ENCODE data around the gene RSPRY1. TPM values are rescaled to one million over a fixed set of nuclear protein-coding genes. Genes with fewer than 3 reads are reported as not detected.
"Not testable (repeated sequence)": the region's sequence is repeated elsewhere in the genome, so short reads cannot be mapped to it uniquely, and the experiment has no call there.

The RSPRY1 gene
- total RNA-seq, 2 experiments from 2014 or later = 29.5 to 34.3 TPM

- DNase-seq (peak; percentile 19), ATAC-seq (ENCODE audit: low read depth) (no peak)
- Mint-ChIP-seq H3K4me3 (no peak overlapping the region), H3K27me3 (no peaks in the 10 kb centered on the region), H3K36me3 (no peaks in the 10 kb centered on the region), H3K4me1 (peaks cover 20% of the 10 kb centered on the region), H3K27ac (no peak overlapping the region), H3K9me3 (no peaks in the 10 kb centered on the region)
- POLR2A ChIA-PET = no interaction called here
Measured at GRCh38 chr16:57261806-57262205, 75.7 kb downstream of the RSPRY1 start.

- no peaks in the 10 kb centered on the region for H3K36me3 Mint-ChIP-seq
- DNase-seq (peak; percentile 21), ATAC-seq (ENCODE audit: low read depth) (no peak)
- H3K9me3 Mint-ChIP-seq = no peaks in the 10 kb centered on the region
- H3K4me3 Mint-ChIP-seq = no peak overlapping the region
- no peaks in the 10 kb centered on the region for H3K27me3 Mint-ChIP-seq
- peaks cover 26% of the 10 kb centered on the region for H3K4me1 Mint-ChIP-seq
- POLR2A ChIA-PET = interaction anchor here (2.2 kb wide), 1 partner anchor 18 kb away, joined by 6 read pairs; the partner anchor contains the start of gene ARL2BP
- no peak overlapping the region for H3K27ac Mint-ChIP-seq
Measured at GRCh38 chr16:57262841-57263540, 76.9 kb downstream of the RSPRY1 start.

- POLR2A ChIA-PET = interaction anchor here (2.2 kb wide), 1 partner anchor 19 kb away, joined by 6 read pairs; the partner anchor contains the start of gene ARL2BP
- H3K27ac Mint-ChIP-seq = no peak overlapping the region
- H3K9me3 Mint-ChIP-seq = no peaks in the 10 kb centered on the region
- H3K4me3 Mint-ChIP-seq = no peak overlapping the region
- H3K27me3 Mint-ChIP-seq = no peaks in the 10 kb centered on the region
- ATAC-seq (ENCODE audit: low read depth) (no peak), DNase-seq (peak; percentile 22)
- H3K4me1 Mint-ChIP-seq = peaks cover 29% of the 10 kb centered on the region
- H3K36me3 Mint-ChIP-seq = no peaks in the 10 kb centered on the region
Measured at GRCh38 chr16:57263541-57264351, 77.6 kb downstream of the RSPRY1 start.

- ATAC-seq (ENCODE audit: low read depth) = no peak
- Mint-ChIP-seq H3K27me3 (no peaks in the 10 kb centered on the region), H3K4me1 (peaks cover 31% of the 10 kb centered on the region)
Measured at GRCh38 chr16:57264381-57264780, 78.3 kb downstream of the RSPRY1 start.

GRCh38 chr16:57264950-57265371 is 78.8 kb downstream of the RSPRY1 start:
- Mint-ChIP-seq H3K4me1 (peaks cover 29% of the 10 kb centered on the region), H3K4me3 (no peak overlapping the region), H3K9me3 (no peaks in the 10 kb centered on the region), H3K27me3 (no peaks in the 10 kb centered on the region), H3K27ac (no peak overlapping the region), H3K36me3 (no peaks in the 10 kb centered on the region)
- DNase-seq = no peak
- no peak for ATAC-seq (ENCODE audit: low read depth)
- POLR2A ChIA-PET = interaction anchor here (2.6 kb wide), 1 partner anchor 20 kb away, joined by 7 read pairs; the partner anchor contains the start of gene ARL2BP

More at GRCh38 chr16:57264381-57264780, 78.3 kb downstream of the RSPRY1 start:
- H3K9me3 Mint-ChIP-seq = no peaks in the 10 kb centered on the region
- H3K27ac Mint-ChIP-seq = no peak overlapping the region
- POLR2A ChIA-PET = interaction anchor here (2.2 kb wide), 1 partner anchor 19 kb away, joined by 6 read pairs; the partner anchor contains the start of gene ARL2BP
- H3K36me3 Mint-ChIP-seq = no peaks in the 10 kb centered on the region
- DNase-seq = peak; percentile 12
- H3K4me3 Mint-ChIP-seq = no peak overlapping the region

- DNase-seq = no peak
- H3K27me3 Mint-ChIP-seq = no peaks in the 10 kb centered on the region
- H3K4me1 Mint-ChIP-seq = peaks cover 23% of the 10 kb centered on the region
- peak overlapping the region; percentile 45 for H3K4me3 Mint-ChIP-seq
- ATAC-seq (ENCODE audit: low read depth) = no peak
- no peaks in the 10 kb centered on the region for H3K9me3 Mint-ChIP-seq
- POLR2A ChIA-PET = interaction anchor here (0.7 to 2.6 kb wide), 3 partner anchors 15 to 331 kb away, joined by 5 to 7 read pairs (median 7); partner anchors contain the start of gene ARL2BP
- H3K27ac Mint-ChIP-seq = peak overlapping the region; percentile 31
- no peaks in the 10 kb centered on the region for H3K36me3 Mint-ChIP-seq
Measured at GRCh38 chr16:57265850-57266530, 79.9 kb downstream of the RSPRY1 start.

- peak overlapping the region; percentile 31 for H3K27ac Mint-ChIP-seq
- H3K27me3 Mint-ChIP-seq = no peaks in the 10 kb centered on the region
- peak overlapping the region; percentile 45 for H3K4me3 Mint-ChIP-seq
- ATAC-seq (ENCODE audit: low read depth) (peak; percentile 90), DNase-seq (no peak)
- no peaks in the 10 kb centered on the region for H3K36me3 Mint-ChIP-seq
- H3K9me3 Mint-ChIP-seq = no peaks in the 10 kb centered on the region
- POLR2A ChIA-PET = interaction anchor here (0.7 to 2.6 kb wide), 4 partner anchors 11 to 332 kb away, joined by 5 to 7 read pairs (median 6); partner anchors contain the start of gene ARL2BP
- H3K4me1 Mint-ChIP-seq = peaks cover 22% of the 10 kb centered on the region
Measured at GRCh38 chr16:57266531-57267260, 80.6 kb downstream of the RSPRY1 start.

- H3K27ac Mint-ChIP-seq; ATAC-seq (ENCODE audit: low read depth); H3K36me3 Mint-ChIP-seq; H3K27me3 Mint-ChIP-seq; H3K9me3 Mint-ChIP-seq; DNase-seq: not testable (repeated sequence)
- POLR2A ChIA-PET = interaction anchor here (0.7 to 2.6 kb wide), 2 partner anchors 10 to 22 kb away, joined by 5 to 7 read pairs; partner anchors contain the start of gene ARL2BP
- Mint-ChIP-seq H3K4me1 (peaks cover 21% of the 10 kb centered on the region), H3K4me3 (peak overlapping the region; percentile 17)
Measured at GRCh38 chr16:57267343-57267742, 81.2 kb downstream of the RSPRY1 start.

GRCh38 chr16:57268804-57269800 is 83.0 kb downstream of the RSPRY1 start:
- Mint-ChIP-seq H3K27ac (no peak overlapping the region), H3K4me3 (no peak overlapping the region), H3K4me1 (peaks cover 21% of the 10 kb centered on the region), H3K9me3 (no peaks in the 10 kb centered on the region), H3K27me3 (no peaks in the 10 kb centered on the region), H3K36me3 (no peaks in the 10 kb centered on the region)
- DNase-seq (no peak), ATAC-seq (ENCODE audit: low read depth) (no peak)
- POLR2A ChIA-PET = interaction anchor here (1.1 kb wide), 1 partner anchor 24 kb away, joined by 3 read pairs; the partner anchor contains the start of gene ARL2BP

- no peak for DNase-seq
- peaks cover 21% of the 10 kb centered on the region for H3K4me1 Mint-ChIP-seq
Measured at GRCh38 chr16:57270221-57271062, 84.3 kb downstream of the RSPRY1 start.

GRCh38 chr16:57271063-57271345 is 84.9 kb downstream of the RSPRY1 start:
- no peak for DNase-seq
- H3K4me3 Mint-ChIP-seq = no peak overlapping the region
- POLR2A ChIA-PET = no interaction called here
- no peak overlapping the region for H3K27ac Mint-ChIP-seq
- H3K9me3 Mint-ChIP-seq = no peaks in the 10 kb centered on the region
- no peaks in the 10 kb centered on the region for H3K36me3 Mint-ChIP-seq
- peaks cover 22% of the 10 kb centered on the region for H3K4me1 Mint-ChIP-seq
- no peak for ATAC-seq (ENCODE audit: low read depth)
- H3K27me3 Mint-ChIP-seq = no peaks in the 10 kb centered on the region

More at GRCh38 chr16:57270221-57271062, 84.3 kb downstream of the RSPRY1 start:
- POLR2A ChIA-PET = no interaction called here
- H3K9me3 Mint-ChIP-seq = no peaks in the 10 kb centered on the region
- no peaks in the 10 kb centered on the region for H3K27me3 Mint-ChIP-seq
- no peak overlapping the region for H3K4me3 Mint-ChIP-seq
- no peaks in the 10 kb centered on the region for H3K36me3 Mint-ChIP-seq
- ATAC-seq (ENCODE audit: low read depth) = no peak
- H3K27ac Mint-ChIP-seq = no peak overlapping the region

All from activated naive CD8-positive, alpha-beta T cell treated with anti-CD3 and anti-CD28 coated beads, Interleukin-2, amount 10 ng/mL, durations not matched to agents 7 days and 5 days (primary cell).